Left forelimb (tissue), 1 donor: ENCODE results near the gene CBX2.

Experiments used
- DNase-seq: peaks from one replicate; pipeline ENCODE4 v3.0.0-alpha.2; 2018; ENCODE audit warnings: low spot score

Gene CBX2

DNA sequence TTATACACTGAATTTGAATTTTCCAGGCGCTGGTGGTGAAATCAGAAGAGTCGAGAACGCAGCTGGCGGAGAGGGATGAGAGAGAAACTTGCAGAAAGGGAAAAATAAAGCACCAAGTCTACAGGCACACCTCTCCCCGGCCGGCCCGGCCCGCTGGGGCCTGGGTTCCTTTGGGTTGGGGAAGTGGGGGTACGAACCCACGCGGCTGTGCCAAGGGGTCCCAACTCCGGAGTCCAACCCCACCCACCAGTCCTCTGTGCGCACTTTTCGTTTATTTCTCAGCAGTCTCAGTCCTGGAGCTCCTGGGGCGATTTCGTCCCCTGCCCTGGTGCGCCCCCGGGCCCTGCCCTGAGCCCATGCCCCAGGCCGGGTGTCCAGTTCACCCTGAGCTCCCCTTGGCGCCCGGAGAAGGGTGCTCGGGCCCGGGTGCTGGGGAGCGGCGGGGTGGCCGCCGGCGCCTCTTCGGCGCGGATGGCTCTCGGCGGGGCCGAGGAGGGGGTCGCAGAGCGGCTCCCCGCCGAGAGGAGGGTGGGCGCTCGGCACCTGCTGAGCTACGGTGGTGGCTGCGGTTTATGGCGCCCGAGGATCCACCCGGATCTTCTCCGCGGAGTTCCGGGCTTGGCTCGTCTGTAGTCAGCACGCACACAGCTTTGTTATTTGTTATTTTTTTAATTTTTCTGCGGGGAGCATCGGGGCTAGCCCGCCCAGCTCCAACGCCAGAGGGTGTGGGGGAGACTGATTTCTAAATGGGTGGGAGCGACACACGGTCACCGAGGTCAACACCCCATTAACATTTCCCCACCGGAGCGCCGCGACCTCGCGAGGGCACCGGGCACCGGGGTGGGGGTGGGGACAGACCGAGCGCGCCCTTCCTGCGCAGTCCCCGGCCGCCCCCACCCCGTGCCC is 34.7 kb downstream of the CBX2 start:
- no peak for DNase-seq

DNA sequence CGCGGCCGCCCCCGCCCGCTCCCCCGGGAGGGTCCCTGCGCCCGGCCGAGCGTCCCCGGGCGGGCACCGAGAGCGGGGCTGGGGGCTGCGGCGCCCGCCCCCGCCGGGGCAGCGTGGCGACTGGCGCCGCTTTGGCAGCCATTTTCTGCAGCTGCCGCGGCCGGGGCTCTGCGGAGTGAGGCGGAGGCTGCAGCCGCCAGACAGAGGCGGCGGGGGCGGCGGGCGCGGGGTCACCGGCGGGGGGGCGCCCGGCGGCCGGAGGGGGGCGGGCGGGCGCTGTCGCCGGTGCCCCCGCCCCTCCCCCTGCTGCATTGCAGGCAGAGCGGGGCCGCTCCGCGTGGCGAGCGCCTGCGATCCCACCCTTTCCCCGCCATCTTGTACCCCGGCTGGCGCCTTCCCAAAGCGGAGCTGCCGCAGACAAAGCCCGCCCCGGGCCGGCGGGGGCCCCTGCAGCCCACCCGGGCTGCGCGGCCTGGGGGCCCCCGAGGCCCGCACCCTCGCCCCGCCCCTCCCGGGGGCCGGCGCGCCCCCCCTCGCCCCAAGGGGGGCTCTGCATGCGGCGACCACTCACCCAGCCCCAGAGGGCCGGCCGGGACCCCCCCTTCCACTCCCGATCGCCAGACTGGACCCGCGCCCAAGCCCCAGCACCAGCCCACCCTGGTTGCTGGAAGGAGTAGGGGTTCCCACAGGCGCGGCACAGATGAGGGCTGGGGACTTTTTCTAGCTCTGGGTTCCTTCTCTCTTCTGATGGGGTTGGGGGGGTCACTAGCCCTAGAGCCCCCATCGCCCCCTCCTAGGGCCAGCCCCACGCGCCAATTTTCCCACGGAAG is 35.6 kb downstream of the CBX2 start:
- no peak for DNase-seq

DNA sequence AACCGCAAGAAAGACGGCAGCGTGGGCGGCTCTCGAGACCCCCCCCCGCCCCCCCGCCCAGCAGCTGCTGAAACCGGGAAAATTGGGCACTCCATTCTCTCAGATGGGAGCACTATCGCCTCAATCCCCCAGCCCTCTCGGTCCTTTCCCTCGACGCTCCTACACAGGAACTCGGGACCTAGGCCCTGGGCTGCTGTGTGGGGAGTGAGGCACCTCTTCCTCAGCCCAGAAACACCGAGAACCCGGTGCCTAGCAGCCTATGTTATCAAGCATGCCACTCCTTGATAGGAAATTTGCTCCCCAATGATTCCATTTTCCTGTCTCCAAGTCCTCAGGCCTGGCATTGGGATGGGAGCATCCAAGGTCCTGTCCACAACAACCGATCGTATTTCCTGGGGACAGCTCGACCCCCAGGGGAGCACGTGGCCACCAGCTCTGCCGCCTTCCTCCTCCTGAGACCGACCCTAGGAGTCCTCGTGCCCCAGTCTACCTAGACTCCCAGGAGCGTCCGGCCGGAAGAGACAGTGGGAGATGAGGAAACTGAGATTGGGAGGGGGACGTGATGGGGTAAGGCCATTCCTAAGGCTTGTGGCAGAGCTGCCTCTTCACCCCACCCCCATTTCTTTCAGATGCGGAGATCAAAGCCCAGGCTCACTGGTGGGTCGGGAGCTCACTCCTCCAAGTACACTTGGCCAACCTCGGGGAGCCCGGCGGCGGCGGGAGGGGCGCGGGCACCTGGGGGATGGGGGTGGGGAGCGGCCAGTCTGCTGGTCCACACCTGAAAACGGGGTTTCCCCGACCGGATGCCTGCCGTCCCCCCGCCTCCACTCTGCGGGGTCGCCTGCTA is 36.4 kb downstream of the CBX2 start:
- DNase-seq, result no peak

DNA sequence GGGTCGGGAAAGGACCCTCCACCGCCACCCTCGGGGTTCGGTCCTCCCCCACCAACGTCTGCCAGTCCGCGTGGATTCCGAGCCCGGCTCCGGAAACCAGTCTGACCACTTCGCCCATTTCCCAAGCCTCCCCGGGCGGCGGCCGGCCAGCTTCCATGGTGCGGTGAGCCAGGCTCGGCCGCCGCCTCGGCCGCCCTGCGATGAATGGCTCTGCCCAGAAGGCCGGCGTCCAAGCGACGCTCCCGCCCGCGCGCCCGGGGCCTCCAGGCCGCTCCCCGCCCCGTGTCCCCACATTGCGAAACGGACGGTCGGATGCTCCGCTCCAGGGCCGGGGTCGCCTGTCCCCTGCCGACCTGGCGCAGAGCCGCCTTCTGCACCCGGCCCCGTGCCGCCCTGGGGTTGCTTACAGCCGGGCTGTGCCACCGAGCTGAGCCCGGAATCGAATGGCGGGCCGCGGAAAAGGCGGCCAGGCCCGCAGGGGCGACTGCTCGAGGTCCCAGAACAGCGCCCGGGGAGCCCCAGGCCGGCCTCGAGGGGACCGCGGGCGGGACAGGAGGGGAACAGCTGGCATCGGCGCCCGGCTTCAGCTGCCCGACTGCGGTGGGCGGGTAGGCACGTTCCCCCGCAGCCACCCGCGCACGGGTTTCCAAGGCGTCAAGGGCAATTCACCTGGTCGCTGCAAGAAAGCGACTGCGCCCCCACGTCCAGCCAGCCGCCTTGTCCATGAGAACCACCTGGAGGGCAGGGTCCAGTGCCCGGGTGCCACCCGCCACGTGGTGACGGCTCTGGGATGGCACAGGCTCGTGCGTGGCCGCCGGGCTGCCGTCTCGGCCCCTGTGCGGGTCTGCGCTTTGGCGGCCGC is 37.3 kb downstream of the CBX2 start:
- DNase-seq, result no peak

DNA sequence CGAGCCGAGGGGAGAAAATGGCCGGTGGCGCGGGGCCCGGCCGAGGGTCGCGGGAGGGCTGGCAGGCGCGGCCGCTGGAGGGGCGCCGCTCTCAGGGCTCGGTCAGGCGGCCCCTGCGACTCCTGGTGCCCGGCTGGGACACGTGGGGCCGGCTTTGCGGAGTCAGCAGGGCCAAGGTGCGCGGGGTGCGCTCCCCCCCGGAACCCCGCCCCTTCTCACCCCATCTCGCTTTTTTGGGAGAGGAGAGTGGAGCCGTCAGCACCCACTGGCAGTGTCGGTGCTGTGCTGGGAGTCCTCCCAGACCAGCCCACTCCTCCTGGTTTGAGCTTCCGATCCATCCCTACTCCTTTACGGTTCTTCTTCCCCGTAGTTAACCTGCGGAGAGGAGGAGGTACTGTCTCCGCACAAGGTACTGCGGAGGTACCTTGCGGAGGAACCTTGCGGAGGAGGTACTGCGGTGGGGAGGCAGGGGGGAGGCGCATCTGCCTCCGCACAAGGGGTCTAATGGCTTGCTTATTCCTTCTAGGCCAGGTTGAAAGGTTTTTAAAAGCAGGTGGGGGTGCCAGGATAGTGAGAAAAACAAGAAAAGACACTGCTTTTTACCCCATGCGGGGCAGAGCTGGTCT is 38.0 kb downstream of the CBX2 start:
- DNase-seq, result no peak

DNA sequence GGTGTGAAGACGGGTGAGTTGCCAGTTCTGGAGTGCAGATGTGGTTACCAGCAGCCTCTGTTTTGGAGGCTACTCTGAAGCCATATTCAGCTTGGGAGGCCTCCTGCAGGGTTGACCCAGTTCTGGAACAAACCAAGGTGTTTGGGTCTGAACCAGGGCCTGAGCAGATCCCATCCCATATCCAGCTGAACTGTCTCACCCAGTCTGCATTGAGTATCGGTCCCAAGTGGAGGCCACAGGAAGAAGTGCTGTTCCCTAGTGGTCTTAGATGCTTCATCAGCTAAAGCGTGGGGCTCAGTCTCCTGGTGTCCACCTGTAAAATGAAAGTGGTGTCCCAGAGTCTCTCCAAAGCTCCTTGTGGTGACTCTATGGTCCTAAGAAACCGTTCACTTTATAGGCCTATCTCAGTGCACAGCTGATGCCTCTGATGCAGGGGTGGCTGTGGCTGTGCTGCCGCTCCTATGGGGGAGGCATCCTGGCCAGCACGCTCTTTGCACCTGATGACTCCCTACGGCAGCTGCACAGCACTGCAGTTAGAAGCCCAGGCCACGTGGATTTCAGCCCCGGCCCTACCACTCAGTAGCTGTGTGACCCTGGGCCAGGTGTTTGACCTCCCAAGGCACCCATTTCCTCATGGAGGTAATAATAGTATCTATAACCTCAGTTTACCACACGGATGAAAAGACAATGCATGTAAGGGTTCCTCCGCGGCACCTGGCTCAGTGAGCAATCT is 40.2 kb downstream of the CBX2 start:
- no peak for DNase-seq

DNA sequence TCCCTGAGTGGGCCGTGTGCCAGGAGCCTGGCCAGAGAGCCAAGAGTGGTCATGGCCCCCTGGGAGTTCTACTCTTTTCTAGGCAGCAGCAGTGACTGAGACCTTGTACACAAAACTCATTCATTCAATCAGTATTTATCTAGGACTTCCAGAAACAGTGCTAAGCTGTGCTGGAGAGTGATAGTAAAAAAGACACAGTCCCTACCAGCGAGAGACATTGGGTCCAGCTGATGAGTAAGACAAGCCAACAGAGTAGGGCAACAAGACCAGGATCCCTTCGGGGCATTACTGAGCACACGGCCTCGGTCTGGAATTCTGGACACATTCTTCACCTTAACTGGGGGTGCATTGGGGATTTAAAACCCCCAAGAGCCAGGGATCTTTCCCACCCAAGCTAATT is 41.1 kb downstream of the CBX2 start:
- no peak for DNase-seq

DNA sequence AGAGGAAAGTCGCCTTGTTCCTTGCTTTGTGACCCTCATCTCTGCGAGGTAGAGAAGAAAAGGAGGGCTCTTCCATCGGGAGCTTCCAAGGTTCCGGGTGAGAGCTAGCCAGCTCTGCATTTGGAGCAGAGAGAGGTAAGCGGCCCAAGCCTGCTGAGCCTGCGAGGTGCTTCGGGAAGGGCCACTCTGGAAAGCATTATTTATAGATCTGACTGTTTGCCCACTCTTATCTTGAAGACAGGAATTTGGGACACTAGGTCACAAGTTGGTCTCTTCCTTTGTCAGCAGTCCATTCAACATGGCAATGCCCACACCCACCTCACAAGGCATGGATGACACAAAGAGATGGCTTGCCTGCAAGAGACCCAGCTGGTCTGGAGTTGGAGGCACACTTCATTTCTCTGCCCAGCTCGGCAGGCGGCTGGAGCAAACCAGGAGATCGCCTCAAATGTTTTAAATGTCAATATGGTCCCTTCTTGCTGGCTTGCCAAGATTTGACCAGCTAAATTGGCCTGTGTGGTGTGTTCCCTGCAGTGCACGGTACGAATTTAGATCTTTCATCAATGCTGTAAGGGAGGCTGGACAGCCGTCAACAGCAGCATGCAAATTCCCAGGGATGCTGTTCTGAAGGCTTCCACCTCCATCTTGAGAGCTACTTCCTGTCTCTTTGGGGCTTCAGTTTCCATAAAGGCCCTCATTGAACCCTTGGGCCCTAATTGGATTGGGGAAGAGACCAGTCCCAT is 41.8 kb downstream of the CBX2 start:
- no peak for DNase-seq

DNA sequence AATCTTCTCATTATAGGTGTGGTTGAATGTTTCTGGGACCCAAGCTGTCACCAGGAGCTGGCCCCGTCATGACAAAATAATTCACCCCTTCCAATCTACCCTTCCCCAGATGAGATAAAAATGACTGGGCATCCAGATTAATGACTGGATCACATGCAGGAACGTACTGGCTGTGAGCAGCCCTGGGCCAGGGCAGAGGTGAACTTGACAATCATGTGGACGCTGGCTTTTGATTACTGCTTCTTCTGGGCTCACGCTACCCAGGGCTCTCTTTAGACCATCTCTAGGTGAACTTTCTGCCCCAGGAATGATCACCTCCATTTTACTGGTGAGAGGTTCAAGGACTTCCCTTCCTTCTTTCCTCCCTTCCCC is 43.0 kb downstream of the CBX2 start:
- no peak for DNase-seq

DNA sequence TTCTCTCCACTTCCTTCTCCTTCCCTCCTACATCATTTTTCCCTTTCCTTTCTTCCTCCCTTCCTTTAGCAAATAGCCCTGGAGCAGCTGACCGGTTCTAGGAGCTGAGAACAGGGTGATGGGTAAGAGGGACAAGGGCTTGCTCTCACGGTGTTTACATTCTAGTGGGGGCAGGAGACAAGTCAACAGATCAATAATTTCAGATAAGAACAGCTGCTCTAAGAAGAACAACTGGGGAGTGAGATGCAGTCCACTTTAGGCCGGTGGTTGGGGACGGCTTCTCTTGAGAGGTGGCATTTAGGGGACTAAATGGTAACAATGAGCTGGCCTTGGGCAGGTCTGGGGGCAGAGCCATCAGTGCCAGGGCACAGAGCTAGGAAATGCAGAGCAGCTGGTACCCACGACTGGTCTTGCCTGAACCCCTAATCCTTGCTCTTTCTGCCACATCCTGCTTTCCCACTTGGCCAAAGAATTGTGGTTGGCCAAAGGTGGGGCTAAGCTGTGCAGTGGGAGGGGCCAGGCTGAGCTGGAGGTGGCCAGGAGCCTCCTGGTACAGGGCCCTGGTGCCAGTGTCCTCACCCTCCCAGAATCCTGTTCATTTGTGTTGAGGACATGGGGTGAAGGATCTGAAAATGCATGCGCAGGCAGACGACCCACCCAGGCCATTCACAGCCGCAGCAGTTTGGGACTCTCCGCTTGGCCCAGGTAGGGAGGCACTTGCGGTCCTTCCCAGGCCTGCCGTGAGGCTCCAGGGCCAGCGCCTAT is 43.6 kb downstream of the CBX2 start:
- no peak for DNase-seq

DNA sequence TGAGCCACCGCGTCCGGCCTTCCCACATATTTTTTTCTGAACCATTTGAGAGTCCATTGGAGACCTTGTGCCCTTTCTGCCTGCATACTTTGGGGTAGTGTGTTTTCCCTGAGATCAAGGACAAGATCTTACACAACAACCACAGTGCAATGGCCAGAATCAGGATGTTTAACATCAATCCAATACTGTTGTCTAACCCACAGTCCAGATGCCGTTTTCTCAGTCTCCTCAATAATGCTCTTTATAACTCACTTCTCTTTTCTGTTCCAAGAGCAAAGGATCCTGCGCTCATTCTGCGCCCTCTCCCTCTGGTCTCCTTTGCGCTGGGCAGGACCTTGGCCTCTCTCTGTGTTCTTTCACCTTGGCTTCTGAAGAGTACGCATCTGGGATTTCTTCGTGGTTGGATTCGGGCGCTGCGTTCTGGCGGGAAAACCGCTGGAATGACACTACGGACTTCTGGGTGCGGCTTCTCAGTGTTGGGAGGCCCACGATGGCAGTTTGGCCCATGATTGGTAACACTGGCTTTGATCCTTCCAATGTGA is 44.7 kb downstream of the CBX2 start:
- DNase-seq, result no peak

DNA sequence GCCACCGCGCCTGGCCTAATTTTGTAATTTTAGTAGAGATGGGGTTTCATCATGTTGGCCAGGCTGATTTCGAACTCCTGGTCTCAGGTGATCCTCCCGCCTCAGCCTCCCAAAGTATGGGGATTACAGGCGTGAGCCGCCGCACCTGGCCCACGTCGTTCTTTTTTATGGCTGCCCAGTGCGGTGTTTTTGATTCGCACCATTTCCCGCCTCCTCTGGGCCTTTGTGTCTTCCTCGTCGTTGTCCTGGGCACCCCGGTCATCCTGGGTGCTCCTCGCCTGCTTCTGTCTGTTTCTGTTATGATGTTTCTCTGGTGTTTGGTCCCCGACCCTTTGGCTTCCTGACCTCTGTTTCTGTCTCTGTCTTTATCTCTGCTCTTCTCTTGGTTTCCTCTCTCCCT is 46.3 kb downstream of the CBX2 start:
- DNase-seq, result no peak

DNA sequence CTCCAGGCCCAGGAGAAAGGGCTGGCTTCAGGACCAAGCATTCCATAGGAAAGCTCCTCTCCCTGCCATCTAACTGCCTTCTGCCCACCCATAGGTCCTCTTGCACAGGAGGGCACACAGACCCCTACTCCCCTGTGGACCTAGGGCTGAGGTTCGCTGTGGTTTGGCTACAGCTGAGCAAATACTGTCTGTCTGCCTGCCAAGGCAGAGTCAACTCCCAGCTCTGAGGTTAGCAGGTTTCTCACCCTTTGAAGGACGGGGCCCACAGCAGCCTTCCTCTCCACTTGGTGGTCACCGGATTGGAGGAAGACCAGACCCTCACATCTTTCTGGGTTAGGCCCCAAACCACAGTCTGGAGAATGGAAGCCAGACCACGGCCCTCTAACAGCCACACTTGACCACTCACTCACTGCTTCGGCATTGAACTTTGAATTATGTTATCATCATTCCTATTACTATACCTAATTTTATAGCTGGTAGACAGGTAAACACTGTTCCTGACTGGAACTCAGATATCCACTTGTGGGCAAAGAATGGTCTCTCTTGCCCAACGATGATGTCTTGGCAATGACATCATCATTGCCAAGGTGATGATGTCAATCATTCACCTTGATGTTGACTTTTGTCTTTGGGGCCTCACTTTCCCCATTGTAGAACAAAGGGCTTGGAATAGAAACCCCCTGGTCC is 47.1 kb downstream of the CBX2 start:
- DNase-seq, result no peak

DNA sequence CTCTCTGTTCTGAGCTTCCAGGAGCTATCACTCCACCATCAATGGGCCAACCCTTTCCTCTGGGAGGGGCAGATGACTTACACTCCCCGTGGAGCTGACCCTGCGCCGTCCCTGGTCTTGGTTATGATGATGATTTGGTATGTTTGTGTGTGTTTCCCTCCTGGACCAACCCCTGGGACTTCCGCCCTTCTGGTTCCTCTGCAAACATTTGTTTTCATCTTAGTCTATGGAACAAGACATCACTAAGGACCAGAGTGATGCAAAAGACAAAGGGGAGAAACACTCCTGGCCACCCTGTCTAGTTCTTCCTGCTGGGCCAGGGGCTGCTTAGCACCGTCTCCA is 47.6 kb downstream of the CBX2 start:
- DNase-seq, result no peak

DNA sequence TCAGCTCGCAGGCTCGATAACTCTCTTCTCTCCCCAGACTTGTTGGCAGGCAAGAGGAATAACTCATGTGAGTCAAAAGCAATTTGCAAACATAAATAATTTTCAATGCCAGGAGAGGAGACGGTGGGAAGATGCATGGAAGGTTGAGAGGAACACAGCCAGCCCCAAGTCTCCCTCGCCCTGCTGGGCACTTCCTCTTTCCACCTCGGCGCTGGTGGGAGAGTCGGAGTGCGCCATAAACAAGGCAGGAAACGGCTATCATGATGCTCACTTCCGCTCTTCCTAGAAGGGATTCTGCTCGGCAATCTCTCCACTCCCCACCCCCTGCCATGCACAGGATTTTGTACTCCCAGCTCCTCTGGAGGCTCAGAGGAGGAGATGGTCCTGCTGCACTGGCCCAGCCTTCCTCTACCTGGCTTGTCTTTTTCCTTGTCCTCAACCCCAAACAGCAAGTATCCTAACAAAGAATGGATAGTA is 48.3 kb downstream of the CBX2 start:
- DNase-seq, result no peak

DNA sequence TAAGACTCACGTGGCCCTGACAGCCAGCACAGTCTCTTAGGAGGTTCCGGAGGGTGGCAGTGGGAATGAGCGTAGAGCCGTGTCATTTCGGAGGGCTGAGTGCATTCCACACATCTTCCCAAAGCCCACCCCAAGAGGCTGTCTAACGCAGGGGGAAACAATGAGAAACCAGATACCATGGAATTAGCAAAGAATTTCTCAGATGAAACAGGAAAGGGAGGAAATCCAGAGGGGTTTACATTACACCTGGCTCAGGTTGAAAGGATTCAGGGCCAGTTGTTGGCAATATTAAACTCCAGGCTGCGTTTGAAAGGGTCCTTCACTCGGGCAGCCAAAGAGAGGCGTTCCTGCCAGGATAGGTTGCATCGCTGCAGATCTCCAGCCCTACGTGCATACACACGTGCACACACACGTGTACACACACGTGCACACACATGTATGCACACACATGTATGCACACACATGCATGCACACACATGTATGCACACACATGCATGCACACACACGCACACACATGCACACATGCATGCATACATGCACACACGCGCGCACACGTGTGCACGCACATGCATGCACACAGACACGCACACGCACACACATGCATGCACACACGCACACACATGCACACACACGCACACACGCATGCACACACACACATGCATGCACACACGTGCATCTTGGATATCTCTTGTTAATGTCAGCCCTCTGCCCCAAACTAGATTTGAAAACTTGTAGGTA is 49.1 kb downstream of the CBX2 start:
- no peak for DNase-seq

DNA sequence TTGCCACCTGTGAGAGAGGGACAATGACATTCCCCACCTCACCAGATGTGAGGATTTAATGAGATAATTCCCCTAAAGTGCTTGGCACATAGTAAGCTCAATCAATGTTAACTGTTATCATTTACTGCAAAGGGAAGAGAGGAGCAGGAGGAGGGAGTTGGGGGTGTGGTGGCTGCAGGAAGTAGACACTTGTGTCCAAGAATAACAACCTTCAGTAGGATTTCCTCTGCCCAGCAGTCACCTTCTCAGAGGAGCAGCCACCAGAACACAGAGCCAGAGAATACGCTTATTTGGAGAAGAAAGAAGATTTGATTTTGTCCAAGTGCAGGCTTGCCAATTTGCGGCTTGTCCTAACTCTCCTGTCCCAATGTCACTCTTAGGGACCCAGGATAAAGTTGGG is 51.1 kb downstream of the CBX2 start:
- no peak for DNase-seq
